Keratinocyte (primary cell): ENCODE data around the gene LRATD1.

Experiments
- EZH2 ChIP-seq: IDR thresholded peaks from one replicate; pipeline ENCODE4 v1.6.1; 2012; ENCODE audit warnings: inconsistent platforms, mild to moderate bottlenecking, low read length, moderate library complexity
- TF ChIP-seq, protein P1 (sequence below), 3 experiments: IDR thresholded peaks in 1 of 3; conservative IDR thresholded peaks in 1 of 3; optimal IDR thresholded peaks in 1 of 3; 2 replicates in 2 of 3; 3 replicates in 1 of 3; pipeline versions ENCODE3 to v1.5.1; 2011; ENCODE audit warnings: low read length in 3 of 3, mild to moderate bottlenecking in 3 of 3, moderate library complexity in 2 of 3, control low read depth in 1 of 3, inconsistent platforms in 1 of 3; ENCODE audit not compliant: insufficient read depth in 2 of 3; ENCODE audit errors: extremely low read depth in 1 of 3

DNA sequence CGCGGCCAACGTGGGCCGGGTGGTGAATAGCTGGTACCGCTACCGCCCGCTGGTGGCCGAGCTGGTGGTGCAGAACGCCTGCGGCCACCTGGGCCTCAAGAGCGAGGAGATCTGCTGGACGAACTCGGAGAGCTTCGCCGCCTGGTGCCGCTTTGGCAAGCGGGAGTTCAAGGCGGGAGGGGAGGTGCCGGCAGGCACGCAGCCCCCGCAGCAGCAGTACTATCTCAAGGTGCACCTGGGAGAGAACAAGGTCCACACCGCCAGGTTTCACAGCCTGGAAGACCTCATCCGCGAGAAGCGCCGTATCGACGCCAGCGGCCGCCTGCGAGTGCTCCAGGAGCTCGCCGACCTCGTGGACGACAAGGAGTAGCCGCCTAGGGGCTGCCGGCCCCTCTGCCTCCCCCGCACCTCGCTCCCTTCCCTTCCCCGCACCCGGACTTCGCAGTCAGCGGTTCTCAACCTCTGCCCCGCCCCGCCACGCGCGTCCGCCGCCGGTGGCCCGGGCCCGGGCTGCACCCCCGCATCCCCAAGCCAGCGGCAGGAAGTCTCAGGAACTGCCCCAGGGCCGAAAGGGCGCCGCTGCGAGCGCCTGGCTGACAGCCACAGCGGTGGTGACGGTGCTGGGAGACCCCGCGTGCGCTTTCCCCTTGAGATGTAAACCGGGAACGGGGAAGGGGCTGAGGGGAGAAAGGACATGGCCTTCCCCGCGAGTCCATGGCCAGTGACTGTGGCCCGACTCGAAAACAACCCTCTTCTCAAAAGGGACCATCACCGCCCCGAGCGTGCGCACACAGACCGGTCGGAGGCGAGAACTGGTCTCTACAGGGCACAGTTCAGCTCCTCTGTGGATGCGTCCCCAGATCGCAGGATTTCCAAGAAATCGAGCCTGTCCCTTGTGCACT, 2.2 kb downstream of the LRATD1 start:
- TF ChIP-seq, protein P1, sequence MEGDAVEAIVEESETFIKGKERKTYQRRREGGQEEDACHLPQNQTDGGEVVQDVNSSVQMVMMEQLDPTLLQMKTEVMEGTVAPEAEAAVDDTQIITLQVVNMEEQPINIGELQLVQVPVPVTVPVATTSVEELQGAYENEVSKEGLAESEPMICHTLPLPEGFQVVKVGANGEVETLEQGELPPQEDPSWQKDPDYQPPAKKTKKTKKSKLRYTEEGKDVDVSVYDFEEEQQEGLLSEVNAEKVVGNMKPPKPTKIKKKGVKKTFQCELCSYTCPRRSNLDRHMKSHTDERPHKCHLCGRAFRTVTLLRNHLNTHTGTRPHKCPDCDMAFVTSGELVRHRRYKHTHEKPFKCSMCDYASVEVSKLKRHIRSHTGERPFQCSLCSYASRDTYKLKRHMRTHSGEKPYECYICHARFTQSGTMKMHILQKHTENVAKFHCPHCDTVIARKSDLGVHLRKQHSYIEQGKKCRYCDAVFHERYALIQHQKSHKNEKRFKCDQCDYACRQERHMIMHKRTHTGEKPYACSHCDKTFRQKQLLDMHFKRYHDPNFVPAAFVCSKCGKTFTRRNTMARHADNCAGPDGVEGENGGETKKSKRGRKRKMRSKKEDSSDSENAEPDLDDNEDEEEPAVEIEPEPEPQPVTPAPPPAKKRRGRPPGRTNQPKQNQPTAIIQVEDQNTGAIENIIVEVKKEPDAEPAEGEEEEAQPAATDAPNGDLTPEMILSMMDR (optimal IDR thresholded peaks at IDR 0.05 in 1 of 3, IDR thresholded peaks at IDR 0.05 in 1 of 3, conservative IDR thresholded peaks at IDR 0.05 in 1 of 3; ENCODE audit: extremely low read depth in 1 of 3, insufficient read depth in 2 of 3, low read length in 3 of 3), result peak; percentile 71 to 93 (median 93)
- TF ChIP-seq EZH2, result no peak
